Testis (tissue), 2 donors: ENCODE measurements around the gene THAP8.

Experiments
- CTCF ChIP-seq, 3 experiments: fragments of 450-650 bp in 2 of 3; fragments of 200-600 bp in 1 of 3; sonication (generic) in 1 of 3; IDR thresholded peaks; one replicate each; pipeline ENCODE4 v1.5.1; 2016 to 2019; ENCODE audit warnings: antibody characterized with exemption in 3 of 3, mild to moderate bottlenecking in 2 of 3, moderate library complexity in 1 of 3
- POLR2A ChIP-seq: fragments of 450-650 bp; IDR thresholded peaks from one replicate; pipeline ENCODE4 v1.6.1; 2017; ENCODE audit warnings: antibody characterized with exemption, mild to moderate bottlenecking, moderate library complexity

DNA sequence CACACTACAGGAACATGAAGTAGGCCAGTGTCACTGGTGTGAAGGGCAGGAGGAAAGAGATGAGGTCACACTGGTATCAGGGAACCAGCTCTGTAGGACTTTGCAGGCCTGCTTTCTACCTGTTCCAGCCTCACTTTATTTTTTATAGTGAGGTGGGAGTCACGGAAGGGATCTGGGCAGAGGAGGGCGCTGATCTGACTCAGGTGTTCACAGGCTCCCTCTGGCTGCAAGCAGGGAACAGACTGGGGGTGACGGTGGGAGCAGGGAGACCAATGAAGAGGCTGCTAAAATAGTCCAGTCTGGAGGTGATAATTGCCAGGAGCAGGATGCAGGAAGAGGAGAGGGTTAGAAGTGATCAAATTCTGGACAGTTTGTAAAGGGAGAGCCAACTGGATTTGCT is 2.8 kb downstream of the THAP8 start:
- TF ChIP-seq CTCF (IDR thresholded peaks at IDR 0.05) (no peak), POLR2A (no peak)
